GM12878 (cell line): Measurements from ENCODE around the gene SYS1. TPM values are rescaled to one million over a fixed set of nuclear protein-coding genes. Genes with fewer than 3 reads are reported as not detected.

ENCODE experiments used
- ATAC-seq: fragments of 200-7000 bp; cut with Tn5 transposase; 3 replicates; pipeline ENCODE4 v1.9.1; 2020; ENCODE audit warnings: mild to moderate bottlenecking, moderate library complexity
- BruUV-seq: library from RNA; stranded (reverse); fragments of 400-500 nt; replicated peaks from 2 replicates; lab custom pipeline; 2021; lab: Mats Ljungman, UMichigan
- CTCF ChIA-PET: fragments of 300-600 bp; sonication (Branson Sonifier 250); formaldehyde crosslinking; extraction: SDS; loops from one replicate; lab custom pipeline; 2021; ENCODE audit warnings: inconsistent platforms; lab: Yijun Ruan, JAX
- POLR2A ChIA-PET: fragments of 350-600 bp; formaldehyde crosslinking; extraction: SDS; loops from one replicate; lab custom pipeline; 2021; ENCODE audit warnings: inconsistent platforms; lab: Charles Lee
- RAD21 ChIA-PET: fragments of 300-600 bp; sonication (Branson Sonifier 250); formaldehyde crosslinking; loops from one replicate; lab custom pipeline; 2023; ENCODE audit warnings: antibody characterized with exemption; ENCODE audit not compliant: unreplicated experiment; lab: Charles Lee
- SMC1A ChIA-PET: fragments of 300-600 bp; sonication (Branson Sonifier 250); formaldehyde crosslinking; loops from one replicate; lab custom pipeline; 2023; ENCODE audit not compliant: unreplicated experiment, uncharacterized antibody; lab: Charles Lee
- DNase-seq: peaks from one replicate; pipeline ENCODE4 v3.0.0-alpha.2; 2011; ENCODE audit warnings: low read depth, low spot score
- FAIRE-seq: peaks from 3 replicates; lab custom pipeline; 2011; peaks lifted over from hg19 to GRCh38; lab: Jason Lieb, UNC
- H2AFZ ChIP-seq: 2 replicates; pipeline ENCODE4 v1.6.0; 2011; ENCODE audit warnings: low read depth, low read length, control low read depth; ENCODE audit not compliant: control insufficient read depth
- H3K27ac ChIP-seq: 2 replicates; pipeline ENCODE4 v1.5.1; 2011; ENCODE audit warnings: control low read depth; ENCODE audit not compliant: control insufficient read depth, insufficient read depth
- H3K27me3 ChIP-seq, 2 experiments: replicated peaks in 1 of 2; 2 replicates each; pipeline versions ENCODE4 v1.6.0 to v1.6.1; 2011; ENCODE audit warnings: low read length in 1 of 2; ENCODE audit not compliant: control insufficient read depth in 2 of 2, insufficient read depth in 2 of 2
- H3K36me3 ChIP-seq, 2 experiments: 2 replicates each; pipeline ENCODE4 v1.5.1; 2011; ENCODE audit warnings: low read length in 1 of 2; ENCODE audit not compliant: control insufficient read depth in 2 of 2, insufficient read depth in 2 of 2
- H3K4me1 ChIP-seq: 2 replicates; pipeline ENCODE4 v1.6.1; 2011; ENCODE audit warnings: mild to moderate bottlenecking, low read length, moderate library complexity, mixed read lengths; ENCODE audit not compliant: control insufficient read depth, insufficient read depth
- H3K4me2 ChIP-seq: 2 replicates; pipeline ENCODE4 v1.6.0; 2011; ENCODE audit warnings: control low read depth; ENCODE audit not compliant: control insufficient read depth, insufficient read depth
- H3K4me3 ChIP-seq: fragments of 200-600 bp; sonication (generic); 2 replicates; pipeline ENCODE4 v1.5.1; 2016
- H3K79me2 ChIP-seq: 2 replicates; pipeline ENCODE4 v1.6.0; 2011; ENCODE audit warnings: low read length; ENCODE audit not compliant: control insufficient read depth, insufficient read depth
- H3K9ac ChIP-seq: 2 replicates; pipeline ENCODE4 v1.8.0; 2011; ENCODE audit warnings: low read length, control low read depth, mixed read lengths; ENCODE audit not compliant: control insufficient read depth, insufficient read depth
- H3K9me3 ChIP-seq: replicated peaks from 3 replicates; pipeline ENCODE4 v1.5.1; 2011; ENCODE audit warnings: mild to moderate bottlenecking, low read length; ENCODE audit not compliant: control insufficient read depth, insufficient read depth
- H4K20me1 ChIP-seq: 2 replicates; pipeline ENCODE4 v1.6.0; 2011; ENCODE audit not compliant: control insufficient read depth, insufficient read depth
- BCL3 ChIP-seq: IDR thresholded peaks from 2 replicates; pipeline ENCODE4 v1.6.1; 2011; ENCODE audit warnings: borderline replicate concordance, low read depth, mild to moderate bottlenecking, moderate library complexity, low read length; ENCODE audit not compliant: insufficient read depth, poor library complexity, severe bottlenecking
- FOXK2 ChIP-seq: fragments of 450-650 bp; IDR thresholded peaks from 2 replicates; pipeline ENCODE4 v1.6.1; 2017; ENCODE audit warnings: mild to moderate bottlenecking, moderate library complexity
- JUND ChIP-seq: IDR thresholded peaks from 2 replicates; pipeline ENCODE4 v1.6.1; 2012; ENCODE audit warnings: low read depth, mild to moderate bottlenecking, low read length, improper control_type of control experiment, moderate library complexity
- MAX ChIP-seq: IDR thresholded peaks from 2 replicates; pipeline ENCODE4 v1.6.1; 2012; ENCODE audit warnings: low read depth, low read length, improper control_type of control experiment
- MYB ChIP-seq: fragments of 150-350 bp; IDR thresholded peaks from 2 replicates; pipeline ENCODE4 v1.6.1; 2014; ENCODE audit warnings: mild to moderate bottlenecking, low read depth, low read length, borderline replicate concordance
- NR2C2 ChIP-seq: IDR thresholded peaks from 2 replicates; pipeline ENCODE4 v1.6.1; 2011; ENCODE audit warnings: borderline replicate concordance, low read depth; ENCODE audit not compliant: control insufficient read depth, insufficient read length
- PBX3 ChIP-seq: IDR thresholded peaks from 2 replicates; pipeline ENCODE4 v1.6.1; 2011; ENCODE audit warnings: mild to moderate bottlenecking, low read depth, low read length, moderate library complexity; ENCODE audit not compliant: insufficient replicate concordance
- RAD51 ChIP-seq: fragments of 450-650 bp; IDR thresholded peaks from 2 replicates; pipeline ENCODE4 v1.6.1; 2016; ENCODE audit warnings: moderate library complexity, mild to moderate bottlenecking, inconsistent platforms
- RB1 ChIP-seq: fragments of 450-650 bp; formaldehyde crosslinking; IDR thresholded peaks from 2 replicates; pipeline ENCODE4 v1.6.1; 2017; ENCODE audit warnings: mild to moderate bottlenecking, borderline replicate concordance
- RBBP5 ChIP-seq: fragments of 200-600 bp; sonication (generic); conservative IDR thresholded peaks from 2 replicates; pipeline ENCODE4 v1.6.1; 2016
- SIN3A ChIP-seq: IDR thresholded peaks from 2 replicates; pipeline ENCODE4 v1.6.1; 2012; ENCODE audit warnings: low read depth, low read length, improper control_type of control experiment
- SKIL ChIP-seq: fragments of 450-650 bp; IDR thresholded peaks from 2 replicates; pipeline ENCODE4 v1.6.1; 2017; ENCODE audit warnings: mild to moderate bottlenecking, low read depth, inconsistent platforms; ENCODE audit not compliant: poor library complexity, severe bottlenecking
- SMAD5 ChIP-seq: IDR thresholded peaks from 2 replicates; pipeline ENCODE4 v1.6.1; 2016; ENCODE audit warnings: antibody characterized with exemption, low read depth
- SP1 ChIP-seq: IDR thresholded peaks from one replicate; pipeline ENCODE4 v1.6.1; 2011; ENCODE audit warnings: low read depth, low read length
- STAT3 ChIP-seq: IDR thresholded peaks from 2 replicates; pipeline ENCODE4 v1.6.1; 2011; ENCODE audit warnings: low read depth, low read length, improper control_type of control experiment
- ZBTB33 ChIP-seq: fragments of 450-650 bp; IDR thresholded peaks from 2 replicates; pipeline ENCODE4 v1.6.1; 2017; ENCODE audit warnings: mild to moderate bottlenecking
- WGBS: methylation state at CpG from one replicate; pipeline ENCODE4 v1.1.6; 2016; ENCODE audit warnings: low lambda C conversion rate; ENCODE audit not compliant: insufficient replicate concordance, insufficient coverage; ENCODE audit errors: missing lambda C conversion rate; 5-methylcytosine and 5-hydroxymethylcytosine counted together
- in situ Hi-C: fragments of 300-500 bp; cut with MboI; formaldehyde crosslinking; loops from 9 replicates; pipeline ENCODE4 v1.14.3; 2018; ENCODE audit warnings: mixed read lengths
- intact Hi-C: fragments of 100-400 bp; cut with micrococcal nuclease; formaldehyde crosslinking; loops from one replicate; pipeline ENCODE4 v1.14.2; 2022; ENCODE audit not compliant: unreplicated experiment
- polyA plus RNA-seq, 11 experiments: library from polyadenylated mRNA; depleted of rRNA in 4 of 11; unstranded in 6 of 11; stranded (reverse) in 5 of 11; fragments of >200 nt; fragmentation: Nextera tagmentation in 4 of 11; fragmentation: Illumina TruSeq in 1 of 11; extraction: Ambion mirVana in 4 of 11; extraction: Trizol in 1 of 11; gene quantifications; 1 replicate in 1 of 11; 2 replicates in 10 of 11; pipeline versions ENCODE4 v1.2.1 to v1.2.3, GENCODE V29; 2011 to 2016; ENCODE audit warnings: inconsistent platforms in 2 of 11, missing spikeins in 2 of 11, low read depth in 1 of 11
- total RNA-seq, 4 experiments: library from RNA; depleted of rRNA in 3 of 4; stranded (reverse); fragments of >200 nt in 3 of 4; fragmentation: Illumina TruSeq in 1 of 4; extraction: Trizol in 1 of 4; gene quantifications; 2 replicates each; pipeline versions ENCODE4 v1.2.1 to v1.2.3, GENCODE V29; 2013 to 2021

The SYS1 gene
- total and polyA plus RNA-seq, 10 of the 15 experiments (the other 5 are each of a cell fraction or from before 2014, with no cell fraction given), result 5.1 to 22.6 (median 9.3) TPM

- 0 out of 4 replicates have a peak, but pooled peaks cover 0 to 6% of the 10 kb centered on the region in 2 experiments for H3K27me3 ChIP-seq
- in situ Hi-C loops (no loop called here), intact Hi-C loops (no loop called here)
- FAIRE-seq (no peak), DNase-seq (no peak), ATAC-seq (no peak)
- H3K4me1 ChIP-seq, result peaks cover 6% of the 10 kb centered on the region
- BruUV-seq, result no TSS peak
- no peaks in the 10 kb centered on the region for H3K36me3 ChIP-seq
- no peak overlapping the region for H3K4me2 ChIP-seq
- H3K27ac ChIP-seq, result no peak overlapping the region
- no peaks in the 10 kb centered on the region for H3K9me3 ChIP-seq
- ChIA-PET POLR2A (no interaction called here), SMC1A (interaction anchor here (1.4 kb wide), 1 partner anchor 24 kb away, joined by 3 read pairs; no protein-coding TSS in a partner anchor), RAD21 (no interaction called here), CTCF (no interaction called here)
- no peaks in the 10 kb centered on the region for H3K79me2 ChIP-seq
- H3K4me3 ChIP-seq, result no peak overlapping the region
- 27% methylated on average over 6 of the region's 6 CpGs for WGBS
- H3K9ac ChIP-seq, result no peak overlapping the region
- H4K20me1 ChIP-seq, result peaks cover 2% of the 10 kb centered on the region; the same call in 1 of the 2 replicates
- H2AFZ ChIP-seq, result no peak overlapping the region
- TF ChIP-seq SP1 (no peak), MYB (no peak), RB1 (no peak), SKIL (no peak), SMAD5 (no peak), MAX (no peak), BCL3 (no peak), STAT3 (no peak), NR2C2 (no peak), JUND (no peak), PBX3 (no peak), RBBP5 (no peak), ZBTB33 (no peak), FOXK2 (no peak), SIN3A (no peak), RAD51 (no peak)
Observed at GRCh38 chr20:45342855-45343531, 20.0 kb upstream of the SYS1 start.
